Type B pancreatic cell (in vitro differentiated cells): ENCODE data around the gene ZMYND12. TPM values are rescaled to one million over a fixed set of nuclear protein-coding genes. Genes with fewer than 3 reads are reported as not detected.

Source experiments
- DNase-seq: peaks from one replicate; pipeline ENCODE4 v3.0.0; 2021; ENCODE audit warnings: mixed read lengths; ENCODE audit not compliant: unreplicated experiment; ENCODE audit errors: extremely low spot score
- H3K27ac Mint-ChIP-seq: 2 replicates; pipeline ENCODE4 v1.8.0; 2021; ENCODE audit warnings: mild to moderate bottlenecking, mixed read lengths
- H3K27me3 Mint-ChIP-seq: 2 replicates; pipeline ENCODE4 v1.8.0; 2021; ENCODE audit warnings: mixed read lengths
- H3K36me3 Mint-ChIP-seq: 2 replicates; pipeline ENCODE4 v1.8.0; 2021; ENCODE audit warnings: mixed read lengths
- H3K4me1 Mint-ChIP-seq: one replicate; pipeline ENCODE4 v1.8.0; 2021; ENCODE audit warnings: mixed read lengths; ENCODE audit not compliant: unreplicated experiment
- H3K4me3 Mint-ChIP-seq: 2 replicates; pipeline ENCODE4 v1.8.0; 2021; ENCODE audit warnings: mild to moderate bottlenecking, mixed read lengths
- H3K9me3 Mint-ChIP-seq: 2 replicates; pipeline ENCODE4 v1.8.0; 2021; ENCODE audit warnings: mixed read lengths
- total RNA-seq: library from RNA; stranded (reverse); gene quantifications from 2 replicates; pipeline ENCODE4 v1.2.1, GENCODE V29; 2021; ENCODE audit warnings: low replicate concordance
- TF ChIP-seq, protein P1 (sequence below): fragments of 200-600 bp; sonication (generic); conservative IDR thresholded peaks from 2 replicates; pipeline ENCODE4 v1.5.0; 2021; ENCODE audit warnings: antibody characterized with exemption, mild to moderate bottlenecking

ZMYND12 gene
- total RNA-seq, 1 donor from 2014 or later, result 1.5 TPM

DNA sequence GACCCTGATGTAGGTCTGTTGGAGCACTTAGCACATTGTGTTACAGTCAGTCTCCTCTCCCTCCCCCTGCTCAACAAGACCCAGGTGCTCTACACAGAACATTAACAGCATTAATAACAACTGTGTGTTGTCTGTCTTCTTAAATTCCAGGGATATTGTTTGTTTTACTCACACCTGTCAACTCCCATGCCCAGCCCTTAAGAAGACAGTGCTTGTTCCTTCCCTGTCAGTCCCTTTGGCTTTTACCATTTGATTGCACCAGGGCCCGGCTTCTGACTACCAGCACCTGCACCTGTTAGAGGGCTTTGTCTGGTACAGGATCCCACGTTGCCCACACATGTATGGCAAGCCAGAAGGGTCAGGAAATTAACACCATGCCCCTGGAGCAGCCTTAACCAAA, 63.6 kb downstream of the ZMYND12 start:
- no peak for DNase-seq
- H3K27me3 Mint-ChIP-seq, result no peaks in the 10 kb centered on the region
- no peak overlapping the region for H3K4me3 Mint-ChIP-seq
- H3K27ac Mint-ChIP-seq, result no peak overlapping the region
- TF ChIP-seq, protein P1, sequence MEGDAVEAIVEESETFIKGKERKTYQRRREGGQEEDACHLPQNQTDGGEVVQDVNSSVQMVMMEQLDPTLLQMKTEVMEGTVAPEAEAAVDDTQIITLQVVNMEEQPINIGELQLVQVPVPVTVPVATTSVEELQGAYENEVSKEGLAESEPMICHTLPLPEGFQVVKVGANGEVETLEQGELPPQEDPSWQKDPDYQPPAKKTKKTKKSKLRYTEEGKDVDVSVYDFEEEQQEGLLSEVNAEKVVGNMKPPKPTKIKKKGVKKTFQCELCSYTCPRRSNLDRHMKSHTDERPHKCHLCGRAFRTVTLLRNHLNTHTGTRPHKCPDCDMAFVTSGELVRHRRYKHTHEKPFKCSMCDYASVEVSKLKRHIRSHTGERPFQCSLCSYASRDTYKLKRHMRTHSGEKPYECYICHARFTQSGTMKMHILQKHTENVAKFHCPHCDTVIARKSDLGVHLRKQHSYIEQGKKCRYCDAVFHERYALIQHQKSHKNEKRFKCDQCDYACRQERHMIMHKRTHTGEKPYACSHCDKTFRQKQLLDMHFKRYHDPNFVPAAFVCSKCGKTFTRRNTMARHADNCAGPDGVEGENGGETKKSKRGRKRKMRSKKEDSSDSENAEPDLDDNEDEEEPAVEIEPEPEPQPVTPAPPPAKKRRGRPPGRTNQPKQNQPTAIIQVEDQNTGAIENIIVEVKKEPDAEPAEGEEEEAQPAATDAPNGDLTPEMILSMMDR, result no peak
- no peaks in the 10 kb centered on the region for H3K9me3 Mint-ChIP-seq
- H3K4me1 Mint-ChIP-seq, result no peaks in the 10 kb centered on the region
- no peaks in the 10 kb centered on the region for H3K36me3 Mint-ChIP-seq

DNA sequence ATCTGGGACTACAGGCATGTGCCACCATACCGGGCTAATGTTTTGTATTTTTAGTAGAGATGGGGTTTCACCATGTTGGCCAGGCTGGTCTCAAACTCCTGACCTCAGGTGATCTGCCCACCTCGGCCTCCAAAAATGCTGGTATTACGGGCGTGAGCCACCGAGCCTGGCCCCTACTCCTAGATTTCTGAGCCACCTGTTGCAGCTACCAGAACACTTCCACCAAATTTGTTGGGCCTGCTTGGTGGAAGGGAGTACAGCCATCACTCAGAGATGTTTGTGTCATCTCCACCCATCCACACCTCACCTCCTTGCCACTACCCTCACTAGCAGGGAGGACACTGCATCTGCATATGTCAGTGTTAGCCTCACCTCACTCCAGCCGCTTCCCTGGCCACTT, 69.8 kb downstream of the ZMYND12 start:
- Mint-ChIP-seq H3K9me3 (no peaks in the 10 kb centered on the region), H3K27ac (no peak overlapping the region), H3K4me1 (no peaks in the 10 kb centered on the region), H3K4me3 (no peak overlapping the region), H3K27me3 (peaks cover 37% of the 10 kb centered on the region), H3K36me3 (no peaks in the 10 kb centered on the region)
- no peak for DNase-seq
- TF ChIP-seq, protein P1, result no peak

DNA sequence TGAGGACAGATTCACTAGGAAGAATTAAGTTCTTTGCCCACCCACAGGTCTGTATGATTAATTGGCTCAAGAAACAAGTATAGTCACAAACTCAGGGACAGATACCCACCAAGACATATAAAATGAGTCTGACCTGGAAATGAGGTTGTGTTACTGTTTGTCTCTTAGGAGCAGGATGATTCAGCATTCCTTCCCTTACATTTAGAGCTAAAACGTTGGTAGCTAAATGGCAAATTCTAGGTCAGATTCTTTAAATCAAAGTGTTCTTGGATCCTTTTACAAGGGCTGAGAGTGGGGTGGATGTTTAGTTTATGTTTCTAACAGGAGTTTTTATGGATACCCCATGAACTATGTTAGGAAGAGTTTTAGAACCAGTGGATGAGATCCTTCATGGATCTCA, 70.5 kb downstream of the ZMYND12 start:
- no peaks in the 10 kb centered on the region for H3K36me3 Mint-ChIP-seq
- TF ChIP-seq, protein P1, result no peak
- no peak overlapping the region for H3K27ac Mint-ChIP-seq
- DNase-seq, result no peak
- H3K4me3 Mint-ChIP-seq, result no peak overlapping the region
- peaks cover 37% of the 10 kb centered on the region for H3K27me3 Mint-ChIP-seq
- no peaks in the 10 kb centered on the region for H3K9me3 Mint-ChIP-seq
- no peaks in the 10 kb centered on the region for H3K4me1 Mint-ChIP-seq

DNA sequence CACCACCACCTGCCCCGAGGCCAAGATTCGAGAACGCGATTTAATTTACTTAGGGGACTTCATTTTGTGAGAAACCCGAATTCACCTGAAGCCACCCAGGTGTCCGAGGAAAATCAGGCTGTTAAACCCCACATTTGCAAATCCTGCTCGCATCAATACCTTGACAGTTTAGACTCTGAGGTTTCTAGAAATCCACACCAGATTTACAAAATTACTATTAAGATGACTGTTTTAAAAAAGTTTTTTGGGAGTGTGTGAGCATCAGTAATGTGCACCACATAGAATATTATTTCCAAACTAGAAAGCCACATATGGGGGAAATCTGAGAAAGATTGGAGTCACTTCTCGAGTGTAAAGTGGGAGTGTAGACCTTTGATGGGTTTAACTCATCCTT, 74.5 kb downstream of the ZMYND12 start:
- no peak overlapping the region for H3K27ac Mint-ChIP-seq
- H3K27me3 Mint-ChIP-seq, result peaks cover 58% of the 10 kb centered on the region
- peak overlapping the region; percentile 76 for H3K4me3 Mint-ChIP-seq
- H3K9me3 Mint-ChIP-seq, result no peaks in the 10 kb centered on the region
- H3K4me1 Mint-ChIP-seq, result no peaks in the 10 kb centered on the region
- H3K36me3 Mint-ChIP-seq, result no peaks in the 10 kb centered on the region
- DNase-seq, result no peak
- TF ChIP-seq, protein P1, result no peak

DNA sequence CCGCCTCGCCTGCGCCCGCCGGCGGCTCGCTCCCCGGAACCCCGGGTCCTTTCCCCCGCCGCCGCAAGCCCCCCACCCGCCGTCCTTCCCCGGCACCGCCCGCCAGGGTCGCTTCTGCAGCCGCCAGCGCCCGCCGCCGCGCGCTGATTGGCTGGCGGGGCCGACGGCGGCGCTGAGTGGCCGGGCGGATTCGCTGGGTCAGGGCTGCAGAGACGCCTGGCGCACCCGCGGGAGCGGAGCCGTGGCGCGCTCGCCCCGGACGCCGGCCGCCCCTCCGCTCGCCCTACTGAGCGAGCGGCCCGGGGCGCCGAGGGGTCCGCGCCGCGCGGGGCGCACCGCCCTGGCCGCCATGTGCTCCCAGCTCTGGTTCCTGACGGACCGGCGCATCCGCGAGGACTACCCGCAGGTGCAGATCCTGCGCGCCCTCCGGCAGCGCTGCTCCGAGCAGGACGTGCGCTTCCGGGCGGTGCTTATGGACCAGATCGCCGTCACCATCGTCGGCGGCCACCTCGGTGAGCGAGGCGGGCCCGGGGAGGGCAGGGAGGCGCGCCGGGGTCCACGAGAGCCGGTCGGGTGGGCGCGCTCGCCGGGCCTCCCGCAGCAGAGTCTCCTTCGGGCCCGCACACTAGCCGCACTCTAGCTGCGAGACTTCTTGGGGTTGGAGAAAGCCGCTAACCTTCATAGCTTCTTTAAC, 75.1 kb downstream of the ZMYND12 start, which contains the start of gene RIMKLA:
RIMKLA (plus strand) TSS at position 207 of the 694 bp plus-strand sequence; CDS start at position 350, 143 bp downstream.
- peak; percentile 70 for DNase-seq
- Mint-ChIP-seq H3K27ac (no peak within 1 kb of the TSS), H3K36me3 (no peaks in the 10 kb centered on the region), H3K27me3 (peaks cover 58% of the 10 kb centered on the region), H3K9me3 (no peaks in the 10 kb centered on the region), H3K4me3 (peak within 1 kb of the TSS; percentile 89), H3K4me1 (no peaks in the 10 kb centered on the region)
- TF ChIP-seq, protein P1, result no peak

Other genes with a start within 250 kb of the ZMYND12 start
- gene FOXJ3, start 120.8 kb downstream of the ZMYND12 start, total RNA-seq, result 49.4 and 49.8 TPM in 2 replicates
- 2.3 and 3.8 TPM in 2 replicates for gene RIMKLA, start 75.2 kb downstream of the ZMYND12 start, total RNA-seq
- gene PPCS, start 521 bp upstream of the ZMYND12 start, total RNA-seq, result 45.5 and 64.7 TPM in 2 replicates
- 6.9 and 9.3 TPM in 2 replicates for gene CCDC30, start 7.3 kb upstream of the ZMYND12 start, total RNA-seq
- 42.5 and 58.9 TPM in 2 replicates for gene PPIH, start 202.4 kb upstream of the ZMYND12 start, total RNA-seq
- 508 and 709 TPM in 2 replicates for gene YBX1, start 226.4 kb upstream of the ZMYND12 start, total RNA-seq